HG03342 (cell line): ENCODE data around the gene HIPK2.

Experiments used
- ATAC-seq: cut with Tn5 transposase; IDR thresholded peaks from one replicate; pipeline ENCODE4 v1.9.1; 2021; ENCODE audit warnings: mild to moderate bottlenecking, moderate library complexity; ENCODE audit not compliant: unreplicated experiment

HIPK2 gene

GRCh38 chr7:139699640-139700504 lies 77.9 kb downstream of the HIPK2 start:
- no peak for ATAC-seq

- no peak for ATAC-seq
Observed at GRCh38 chr7:139698844-139699243, 79.0 kb downstream of the HIPK2 start.

- no peak for ATAC-seq
Observed at GRCh38 chr7:139698278-139698677, 79.5 kb downstream of the HIPK2 start.

GRCh38 chr7:139697056-139697455 lies 80.7 kb downstream of the HIPK2 start:
- ATAC-seq = no peak

- ATAC-seq = peak; percentile 60
Observed at GRCh38 chr7:139696552-139696951, 81.2 kb downstream of the HIPK2 start.

GRCh38 chr7:139695588-139695987 lies 82.2 kb downstream of the HIPK2 start:
- ATAC-seq = no peak

GRCh38 chr7:139695051-139695450 lies 82.7 kb downstream of the HIPK2 start:
- no peak for ATAC-seq

GRCh38 chr7:139694389-139694676 lies 83.5 kb downstream of the HIPK2 start:
- no peak for ATAC-seq

GRCh38 chr7:139693651-139694388 lies 84.0 kb downstream of the HIPK2 start:
- ATAC-seq = no peak

GRCh38 chr7:139692723-139693122 lies 85.1 kb downstream of the HIPK2 start:
- ATAC-seq = no peak

- ATAC-seq = no peak
Observed at GRCh38 chr7:139691253-139691781, 86.5 kb downstream of the HIPK2 start.

GRCh38 chr7:139687980-139688632 lies 89.7 kb downstream of the HIPK2 start:
- ATAC-seq = no peak

- no peak for ATAC-seq
Observed at GRCh38 chr7:139687211-139687954, 90.4 kb downstream of the HIPK2 start.

GRCh38 chr7:139683137-139683921 lies 94.5 kb downstream of the HIPK2 start:
- ATAC-seq = peak; percentile 47

GRCh38 chr7:139682136-139683013 lies 95.4 kb downstream of the HIPK2 start:
- no peak for ATAC-seq

GRCh38 chr7:139681812-139682135 lies 96.0 kb downstream of the HIPK2 start:
- ATAC-seq = no peak

GRCh38 chr7:139681463-139681755 lies 96.4 kb downstream of the HIPK2 start:
- ATAC-seq = no peak

- ATAC-seq = no peak
Observed at GRCh38 chr7:139680676-139681462, 96.9 kb downstream of the HIPK2 start.
